ACHN (cell line): ENCODE measurements around the gene PEX6.
A peak's percentile ranks its signal among the peaks of the same experiment; 100 is the strongest.

Source experiments
- DNase-seq: peaks from one replicate; pipeline ENCODE4 v3.0.0-alpha.2; 2015
- in situ Hi-C: cut with HindIII; loops from 2 replicates; pipeline ENCODE4 v1.10.0; 2017; ENCODE audit warnings: low sequenced_read_pairs, low pct_ligation_motif_present, low pct_unique_long_range_greater_than_20kb

Gene PEX6

DNA sequence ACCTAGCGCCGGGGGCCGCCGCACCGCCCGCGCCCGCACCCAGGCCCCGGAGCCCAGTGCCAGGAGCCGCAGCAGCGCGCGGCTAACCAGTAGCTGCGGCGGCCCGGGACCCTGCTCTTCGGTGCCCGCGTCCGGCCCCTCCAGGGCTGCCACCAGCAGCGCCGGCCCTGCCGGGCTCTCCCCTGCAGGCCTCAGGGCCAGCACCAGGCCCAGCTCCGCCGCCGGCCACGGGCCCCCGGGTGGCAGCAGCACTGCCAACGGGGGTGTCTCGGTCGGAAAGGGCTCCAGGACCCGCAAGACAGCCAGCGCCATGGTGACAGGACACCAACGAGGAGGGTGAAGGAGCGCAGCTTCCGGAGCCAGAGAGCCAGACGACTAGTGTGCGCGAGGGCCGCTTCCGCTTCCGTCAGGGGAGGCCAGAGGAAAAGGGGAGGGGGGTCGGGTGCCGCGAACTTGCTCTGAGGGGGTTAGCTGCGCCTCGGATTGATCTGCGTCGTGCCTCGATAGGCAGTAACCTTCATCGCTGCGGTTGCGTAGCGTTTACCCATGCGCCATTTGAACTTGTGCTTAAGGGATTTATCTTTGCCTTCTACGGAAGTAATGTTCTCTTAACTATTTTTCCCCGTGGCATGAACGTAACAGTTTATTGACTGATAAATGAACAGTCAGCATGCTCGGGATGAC lies at the start of gene PEX6:
TSS of gene PEX6 (minus strand) at position 343 of the 684 bp plus-strand sequence. CDS start at position 312, 31 bp downstream.
- peak; percentile 68 for DNase-seq
- in situ Hi-C loops, result no loop called here

DNA sequence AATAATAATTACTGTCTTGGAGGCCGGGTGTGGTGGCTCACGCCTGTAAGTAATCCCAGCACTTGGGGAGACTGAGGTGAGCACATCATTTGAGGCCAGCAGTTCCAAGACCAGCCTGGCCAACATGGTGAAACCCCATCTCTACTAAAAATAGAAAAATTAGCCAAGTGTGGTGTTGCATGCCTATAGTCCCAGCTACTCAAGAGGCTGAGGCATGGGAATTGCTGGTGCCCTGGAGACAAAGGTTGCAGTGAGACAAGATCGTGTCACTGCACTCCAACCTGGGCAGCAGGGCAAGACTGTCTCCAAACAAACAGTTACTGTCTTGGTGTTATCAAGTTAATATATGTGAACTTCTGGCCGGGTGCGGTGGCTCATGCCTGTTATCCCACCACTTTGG lies 47.4 kb upstream of the PEX6 start:
- DNase-seq, result no peak
- in situ Hi-C loops, result no loop called here

DNA sequence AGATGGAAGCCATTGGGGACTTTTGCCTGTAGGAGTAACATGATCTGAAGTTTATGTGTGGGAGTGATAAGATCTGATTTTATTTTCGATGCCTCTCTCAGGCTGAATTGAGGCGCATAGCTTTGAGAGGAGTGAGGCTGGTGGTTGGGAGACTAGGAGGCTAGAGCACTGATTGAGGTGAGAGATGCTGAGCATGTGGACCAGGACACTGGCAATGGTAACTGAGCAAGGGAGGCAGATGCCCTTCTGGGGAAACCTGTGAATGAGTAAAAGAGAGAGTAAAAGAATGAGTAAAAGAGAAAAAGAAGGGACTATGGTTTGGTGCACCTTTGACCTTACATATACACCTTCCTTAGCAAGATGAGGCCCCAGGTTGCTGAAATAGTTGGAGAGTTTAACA lies 45.5 kb upstream of the PEX6 start:
- in situ Hi-C loops, result no loop called here
- DNase-seq, result no peak

DNA sequence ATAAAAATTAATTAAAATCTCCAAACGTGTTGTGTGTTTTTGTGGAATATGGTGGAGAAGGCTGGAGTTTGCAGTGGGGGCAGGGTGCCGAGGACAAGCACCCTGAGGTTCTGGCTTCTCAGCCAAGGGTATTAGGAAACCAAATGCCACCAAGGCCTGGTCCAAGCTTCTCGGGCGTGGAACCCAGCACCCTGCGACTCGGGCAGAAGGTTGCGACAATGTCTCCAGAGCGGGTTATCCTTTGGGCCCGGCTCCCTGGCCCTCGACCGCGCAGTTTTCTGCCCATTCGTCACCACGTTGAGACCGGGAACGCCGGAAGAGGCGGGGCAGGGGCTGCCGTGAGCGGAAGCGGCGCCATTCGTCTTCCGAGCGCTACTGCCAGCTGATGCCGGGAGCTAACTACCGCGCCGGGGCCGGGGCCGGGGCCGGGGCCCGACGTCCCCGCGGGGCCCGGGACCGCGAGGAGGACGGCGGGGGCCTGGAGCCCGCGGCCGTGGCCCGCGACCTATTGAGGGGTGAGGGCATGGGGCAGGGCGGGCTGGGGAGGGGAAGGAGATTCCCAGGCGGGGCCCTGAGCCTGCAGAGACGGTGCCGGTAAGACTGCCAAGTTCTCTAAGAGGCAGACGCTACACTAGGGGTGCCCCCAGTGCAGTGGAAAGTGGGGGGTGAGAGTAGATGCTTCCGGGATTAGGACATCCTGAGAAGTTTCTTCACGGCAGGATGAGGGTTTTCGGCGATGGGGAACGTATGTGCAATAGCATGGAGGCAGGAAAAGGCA lies 42.5 kb upstream of the PEX6 start, which contains the start of gene RRP36:
TSS of gene RRP36 (plus strand) at position 354 of the 778 bp plus-strand sequence. CDS start at position 386, 32 bp downstream.
- DNase-seq, result peak; percentile 72

DNA sequence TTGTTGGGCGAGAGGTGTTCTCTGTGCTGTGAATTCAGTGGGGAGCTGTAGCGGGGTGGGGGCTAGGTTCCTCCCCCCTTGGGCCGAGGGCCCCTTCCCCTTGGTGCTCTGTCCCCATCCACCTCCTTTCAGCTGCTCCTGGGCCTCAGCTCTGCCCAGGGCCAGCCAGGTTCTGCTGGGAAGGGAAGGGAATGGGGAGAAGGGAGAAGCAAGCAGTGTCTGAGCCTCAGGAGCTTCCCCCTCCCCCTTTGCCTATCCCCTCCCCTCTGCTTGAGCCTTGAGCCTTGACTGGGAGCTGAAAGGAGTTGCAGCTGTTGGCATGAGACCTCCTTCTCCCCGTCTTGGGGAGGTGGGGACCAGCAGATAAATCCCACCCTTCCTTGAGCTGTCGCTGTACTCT lies 41.9 kb upstream of the PEX6 start:
- in situ Hi-C loops, result no loop called here
- no peak for DNase-seq

More for the DNA sequence above, 42.5 kb upstream of the PEX6 start, which contains the start of gene RRP36:
- in situ Hi-C loops, result no loop called here

DNA sequence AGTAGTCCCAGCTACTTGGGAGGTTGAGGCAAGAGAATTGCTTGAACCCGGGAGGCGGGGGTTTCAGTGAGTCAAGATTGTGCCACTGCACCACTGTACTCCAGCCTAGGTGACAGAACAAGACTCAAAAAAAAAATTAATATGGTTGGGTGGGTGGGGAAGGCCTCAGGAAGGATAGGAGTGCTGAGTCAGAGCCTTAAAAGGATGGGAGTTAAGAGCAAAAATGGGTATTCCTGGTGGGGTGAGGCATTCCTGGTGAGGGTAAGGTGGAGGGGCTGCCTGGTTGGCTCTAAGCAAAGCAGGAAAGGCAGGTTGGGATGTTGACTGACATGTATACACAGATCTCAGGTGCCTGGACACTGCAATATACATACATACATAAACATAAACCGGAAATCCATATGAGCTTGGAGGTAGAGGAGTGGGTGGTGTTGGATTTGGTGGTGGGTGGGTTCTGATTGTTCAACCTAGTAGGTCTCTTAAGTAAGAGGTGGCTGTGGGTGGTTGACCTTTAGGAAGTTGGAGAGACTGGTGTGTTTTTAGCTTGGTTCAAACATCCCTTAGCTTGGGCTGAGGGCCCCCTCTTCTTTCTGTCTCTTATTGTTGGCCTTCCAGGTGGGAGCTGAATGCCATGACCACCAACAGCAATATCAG lies 41.2 kb upstream of the PEX6 start:
- in situ Hi-C loops, result no loop called here
- no peak for DNase-seq

DNA sequence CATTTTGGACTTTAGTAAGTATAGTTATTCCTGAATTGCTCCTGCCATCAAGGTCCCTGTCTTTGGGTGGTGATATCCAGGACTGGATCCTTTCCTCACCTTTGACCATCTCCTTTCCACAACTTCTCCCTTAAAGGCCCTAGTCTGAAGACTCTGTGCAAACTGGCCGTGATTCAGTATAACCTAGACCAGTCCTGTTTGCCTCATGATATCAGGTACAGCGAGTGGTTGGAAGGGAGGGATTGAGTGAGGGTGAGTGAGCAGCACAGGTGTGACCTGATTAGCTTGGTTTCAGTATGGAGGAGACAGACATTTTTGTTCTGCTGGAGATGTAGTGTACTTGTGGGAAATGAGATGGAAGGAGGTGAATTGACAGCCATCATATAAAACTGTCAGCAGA lies 40.2 kb upstream of the PEX6 start:
- in situ Hi-C loops, result no loop called here
- no peak for DNase-seq

- no peak for DNase-seq
- in situ Hi-C loops, result no loop called here
These were observed 38.0 kb upstream of the PEX6 start for GRCh38 chr6:43016943-43017334.

DNA sequence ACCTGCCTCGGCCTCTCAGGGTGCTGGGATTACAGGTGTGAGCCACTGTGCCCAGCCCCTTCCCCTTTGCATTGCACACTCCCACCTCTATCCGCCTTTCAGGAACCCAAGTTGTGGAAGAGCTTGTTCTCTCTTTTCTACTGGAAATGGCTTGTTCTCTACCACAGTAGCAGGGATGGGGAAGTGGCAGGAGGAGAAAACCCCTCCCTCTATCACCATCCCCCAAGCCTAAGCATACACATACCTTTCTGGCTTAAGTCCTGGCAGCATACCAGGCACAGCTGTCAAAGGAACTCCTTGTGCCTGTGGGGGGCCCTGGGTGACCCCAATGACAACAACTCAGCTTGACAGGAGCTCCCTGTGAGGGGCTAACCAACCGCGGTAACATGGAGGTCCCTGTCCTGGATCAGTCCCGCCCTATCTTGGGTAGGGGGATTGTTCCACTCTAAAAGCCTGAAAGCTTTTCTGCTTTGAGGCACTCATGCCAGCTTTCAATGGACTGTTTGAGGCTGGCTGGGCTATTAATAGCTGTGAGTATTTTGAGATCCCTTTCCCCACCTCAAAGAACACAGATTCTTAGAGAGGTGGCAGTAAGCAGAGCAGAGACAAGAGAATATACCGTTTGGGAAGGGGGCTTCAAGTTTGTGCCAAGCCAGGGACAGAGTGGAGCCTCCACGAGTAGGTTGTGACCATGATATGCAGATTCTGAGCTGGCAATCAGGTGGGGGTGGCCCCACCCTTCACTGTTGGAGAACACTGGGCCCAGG lies 37.4 kb upstream of the PEX6 start:
- DNase-seq, result no peak
- in situ Hi-C loops, result no loop called here

DNA sequence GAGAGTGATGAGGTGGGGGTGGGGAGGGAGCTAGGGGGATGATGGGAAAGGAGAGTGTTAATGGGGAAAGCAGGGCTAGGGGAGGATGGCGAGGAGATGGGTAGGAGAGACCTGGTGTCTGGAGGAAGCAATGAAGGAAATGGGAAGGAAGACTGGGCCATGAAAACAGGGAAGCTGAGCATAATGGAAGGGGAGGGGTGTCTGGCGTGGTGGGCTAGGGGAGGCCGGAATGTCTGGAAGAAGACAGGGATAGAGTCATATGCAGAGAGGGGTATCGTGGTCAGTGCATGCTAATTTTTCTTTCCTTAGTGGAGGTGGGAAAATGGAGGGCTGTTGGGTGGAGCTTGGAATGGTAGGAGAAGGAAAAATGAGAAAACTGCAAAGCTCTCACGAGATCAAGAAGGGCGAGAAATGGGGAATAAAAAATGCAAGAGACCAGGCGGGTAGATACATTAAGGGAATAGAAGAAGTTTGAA lies 35.5 kb upstream of the PEX6 start:
- peak; percentile 50 for DNase-seq
- in situ Hi-C loops, result no loop called here

GRCh38 chr6:43013843-43014433 lies 35.0 kb upstream of the PEX6 start, which contains the start of the genes KLHDC3 and MEA1:
Gene KLHDC3 (plus strand): TSS chr6:43014249. CDS start chr6:43017193, 2,944 bp downstream.
Gene MEA1 (minus strand): TSS chr6:43013946. CDS start chr6:43013813, 133 bp downstream.
- in situ Hi-C loops, result no loop called here
- DNase-seq, result peak; percentile 98

DNA sequence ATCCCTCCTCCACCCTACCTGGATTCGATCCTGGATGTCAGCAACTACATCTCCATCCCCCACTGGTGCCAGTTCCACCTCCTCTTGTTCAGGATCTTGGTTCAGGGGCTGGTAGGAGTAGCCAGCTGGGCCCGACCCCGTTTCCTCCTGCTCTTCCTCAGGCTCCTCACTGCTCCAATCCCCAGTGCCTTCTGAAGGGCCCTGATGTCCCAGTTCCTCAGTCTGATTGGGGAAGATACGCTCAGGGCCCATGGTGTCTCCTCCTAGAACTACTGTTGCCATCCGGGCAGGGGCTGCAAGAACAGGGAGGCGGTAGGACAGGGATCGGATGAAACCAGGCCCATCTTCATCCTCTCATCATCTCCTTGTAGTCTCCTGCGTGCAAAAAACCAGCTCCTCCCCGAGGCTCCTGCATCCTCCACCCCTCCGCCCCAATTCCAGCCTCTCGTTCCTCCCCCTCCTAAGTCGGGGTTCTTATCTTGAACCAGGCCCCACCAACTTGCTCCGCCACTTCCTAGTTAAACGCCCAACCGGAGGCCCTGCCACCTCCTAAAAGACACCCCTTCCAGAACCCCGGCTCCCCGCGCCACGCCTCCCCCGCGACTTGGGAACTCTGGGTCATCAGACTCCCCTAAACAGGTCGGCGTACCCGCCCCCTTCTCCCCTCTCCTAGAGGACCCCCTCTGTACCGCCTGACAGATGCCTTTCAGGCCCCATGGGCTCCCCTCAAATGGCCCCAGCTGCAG lies 34.3 kb upstream of the PEX6 start:
- in situ Hi-C loops, result no loop called here
- DNase-seq, result no peak

GRCh38 chr6:43012364-43012763 lies 33.4 kb upstream of the PEX6 start:
- DNase-seq, result no peak
- in situ Hi-C loops, result no loop called here

DNA sequence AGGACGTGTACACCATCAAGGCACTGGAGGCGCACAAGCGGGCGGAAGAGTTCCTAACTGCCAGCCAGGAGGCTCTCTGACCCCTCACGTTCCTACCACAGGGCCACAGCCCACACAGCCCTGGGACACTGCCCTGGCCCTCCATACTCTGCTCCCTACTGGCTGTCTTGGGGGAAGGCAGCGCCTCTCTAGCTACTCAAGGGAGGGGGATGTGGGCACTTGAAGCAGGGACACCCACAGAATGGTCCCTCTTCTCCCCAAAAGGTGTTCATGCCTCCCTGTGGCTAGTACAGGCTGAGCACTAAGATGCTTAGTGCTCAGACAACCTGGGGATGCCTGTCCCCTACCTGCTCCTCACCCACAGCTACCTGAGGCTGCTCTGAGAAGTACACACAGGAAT lies 32.2 kb upstream of the PEX6 start:
- DNase-seq, result no peak
- in situ Hi-C loops, result no loop called here

DNA sequence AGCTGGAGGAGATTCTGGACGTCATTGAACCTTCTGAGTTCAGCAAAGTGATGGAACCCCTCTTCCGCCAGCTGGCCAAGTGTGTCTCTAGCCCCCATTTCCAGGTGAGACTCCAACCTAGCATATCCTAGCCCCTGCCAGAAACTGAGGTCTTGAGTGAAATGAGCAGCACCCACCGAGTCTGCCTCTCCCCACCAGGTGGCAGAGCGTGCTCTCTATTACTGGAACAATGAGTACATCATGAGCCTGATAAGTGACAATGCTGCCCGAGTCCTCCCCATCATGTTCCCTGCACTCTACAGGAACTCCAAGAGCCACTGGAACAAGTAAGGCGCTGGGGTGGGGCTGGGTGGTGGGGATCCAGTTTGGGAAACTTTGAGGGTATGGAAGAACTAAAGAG lies 30.1 kb upstream of the PEX6 start:
- in situ Hi-C loops, result no loop called here
- peak; percentile 42 for DNase-seq

DNA sequence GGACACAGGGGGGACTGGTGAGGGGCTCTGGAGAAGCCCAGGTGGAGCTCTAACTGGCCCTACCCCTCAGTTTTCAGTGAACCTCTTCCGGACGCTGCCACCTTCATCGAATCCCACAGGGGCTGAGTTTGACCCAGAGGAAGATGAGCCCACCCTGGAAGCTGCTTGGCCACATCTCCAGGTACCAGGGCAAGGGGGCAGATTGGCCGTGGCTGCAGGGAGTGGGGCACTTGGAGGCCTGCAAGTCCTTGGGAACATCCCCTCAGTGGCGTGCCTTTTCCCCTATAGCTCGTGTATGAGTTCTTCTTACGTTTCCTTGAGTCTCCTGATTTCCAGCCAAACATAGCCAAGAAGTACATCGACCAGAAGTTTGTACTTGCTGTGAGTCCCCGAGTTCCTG lies 28.1 kb upstream of the PEX6 start:
- DNase-seq, result no peak
- in situ Hi-C loops, result no loop called here

- DNase-seq, result no peak
- in situ Hi-C loops, result no loop called here
These were observed 27.3 kb upstream of the PEX6 start for GRCh38 chr6:43006251-43006650.
